ENCODE data around the gene CTIF.
A peak's percentile ranks its signal among the peaks of the same experiment; 100 is the strongest.

CTIF gene

GRCh38 chr18:48730010-48730409 lies 191.2 kb downstream of the CTIF start:
- no peak for DNase-seq
- Mint-ChIP-seq H3K27ac (no peak overlapping the region), H3K36me3 (ENCODE audit: low read depth) (peaks cover 27% of the 10 kb centered on the region), H3K27me3 (ENCODE audit: low read depth, poor library complexity) (peaks cover 10% of the 10 kb centered on the region), H3K4me3 (no peak overlapping the region), H3K4me1 (peaks cover 42% of the 10 kb centered on the region), H3K9me3 (peaks cover 22% of the 10 kb centered on the region)
- TF ChIP-seq CTCF (IDR thresholded peaks at IDR 0.05): no peak

GRCh38 chr18:48732767-48733424 lies 194.1 kb downstream of the CTIF start:
- peak overlapping the region; percentile 7 for H3K4me3 Mint-ChIP-seq
- peaks cover 62% of the 10 kb centered on the region for H3K4me1 Mint-ChIP-seq
- DNase-seq: no peak
- no peak for TF ChIP-seq CTCF (IDR thresholded peaks at IDR 0.05)
- H3K9me3 Mint-ChIP-seq: peaks cover 3% of the 10 kb centered on the region
- H3K36me3 Mint-ChIP-seq (ENCODE audit: low read depth): peaks cover 7% of the 10 kb centered on the region
- no peak overlapping the region for H3K27ac Mint-ChIP-seq
- peaks cover 10% of the 10 kb centered on the region for H3K27me3 Mint-ChIP-seq (ENCODE audit: low read depth, poor library complexity)

GRCh38 chr18:48733643-48734253 lies 194.9 kb downstream of the CTIF start:
- H3K27me3 Mint-ChIP-seq (ENCODE audit: low read depth, poor library complexity): peaks cover 12% of the 10 kb centered on the region

GRCh38 chr18:48734460-48734859 lies 195.6 kb downstream of the CTIF start:
- no peak overlapping the region for H3K27ac Mint-ChIP-seq
- no peak overlapping the region for H3K4me3 Mint-ChIP-seq
- H3K36me3 Mint-ChIP-seq (ENCODE audit: low read depth): no peaks in the 10 kb centered on the region
- no peaks in the 10 kb centered on the region for H3K9me3 Mint-ChIP-seq
- peaks cover 68% of the 10 kb centered on the region for H3K4me1 Mint-ChIP-seq
- DNase-seq: no peak
- H3K27me3 Mint-ChIP-seq (ENCODE audit: low read depth, poor library complexity): peaks cover 12% of the 10 kb centered on the region
- TF ChIP-seq CTCF (IDR thresholded peaks at IDR 0.05): no peak

More at GRCh38 chr18:48733643-48734253, 194.9 kb downstream of the CTIF start:
- no peak for DNase-seq
- H3K4me1 Mint-ChIP-seq: peaks cover 70% of the 10 kb centered on the region
- no peak overlapping the region for H3K4me3 Mint-ChIP-seq
- no peaks in the 10 kb centered on the region for H3K9me3 Mint-ChIP-seq
- no peak for TF ChIP-seq CTCF (IDR thresholded peaks at IDR 0.05)
- H3K27ac Mint-ChIP-seq: no peak overlapping the region
- no peaks in the 10 kb centered on the region for H3K36me3 Mint-ChIP-seq (ENCODE audit: low read depth)

GRCh38 chr18:48735080-48735676 lies 196.3 kb downstream of the CTIF start:
- H3K9me3 Mint-ChIP-seq: no peaks in the 10 kb centered on the region
- H3K27ac Mint-ChIP-seq: no peak overlapping the region
- H3K4me3 Mint-ChIP-seq: no peak overlapping the region
- H3K36me3 Mint-ChIP-seq (ENCODE audit: low read depth): no peaks in the 10 kb centered on the region
- no peak for DNase-seq
- peaks cover 16% of the 10 kb centered on the region for H3K27me3 Mint-ChIP-seq (ENCODE audit: low read depth, poor library complexity)
- no peak for TF ChIP-seq CTCF (IDR thresholded peaks at IDR 0.05)
- peaks cover 73% of the 10 kb centered on the region for H3K4me1 Mint-ChIP-seq
